GM19397 (cell line): ENCODE results near the gene MYBBP1A.

Source experiments
- ATAC-seq: cut with Tn5 transposase; IDR thresholded peaks from one replicate; pipeline ENCODE4 v1.9.1; 2021; ENCODE audit warnings: mild to moderate bottlenecking, moderate library complexity; ENCODE audit not compliant: unreplicated experiment

Gene MYBBP1A

DNA sequence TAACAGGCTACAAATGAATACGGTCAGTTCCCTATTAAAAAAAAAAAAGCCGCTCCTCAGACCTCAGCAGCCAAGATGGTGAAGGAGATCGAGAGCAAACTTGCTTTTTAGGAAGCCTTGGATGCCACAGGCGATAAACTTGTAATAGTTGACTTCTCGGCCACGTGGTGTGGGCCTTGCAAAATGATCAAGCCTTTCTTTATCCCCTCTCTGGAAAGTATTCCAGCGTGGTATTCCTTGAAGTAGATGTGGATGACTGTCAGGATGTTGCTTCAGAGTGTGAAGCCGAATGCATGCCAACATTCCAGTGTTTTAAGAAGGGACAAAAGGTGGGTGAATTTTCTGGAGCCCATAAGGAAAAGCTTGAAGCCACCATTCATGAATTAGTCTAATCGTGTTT lies 16.9 kb upstream of the MYBBP1A start:
- no peak for ATAC-seq

DNA sequence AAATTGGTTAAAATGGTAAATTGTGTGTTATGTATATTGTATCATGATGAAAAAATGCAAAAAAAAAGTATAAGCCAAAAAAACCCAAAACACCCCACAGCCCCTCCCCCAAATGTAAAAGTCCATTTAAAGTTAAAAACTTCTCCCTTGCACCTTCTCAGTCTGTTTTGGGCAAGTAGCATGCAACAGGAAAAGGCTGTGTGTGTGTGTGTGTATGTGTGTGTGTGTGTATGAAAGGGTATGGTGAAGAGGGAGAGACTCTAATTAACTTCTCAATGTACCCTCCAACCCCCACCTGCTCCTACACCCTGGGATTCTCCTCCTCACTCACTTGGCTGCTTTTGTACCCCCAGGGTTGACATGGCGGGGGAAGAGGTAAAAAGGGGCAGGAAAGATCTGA lies 14.4 kb upstream of the MYBBP1A start:
- no peak for ATAC-seq

DNA sequence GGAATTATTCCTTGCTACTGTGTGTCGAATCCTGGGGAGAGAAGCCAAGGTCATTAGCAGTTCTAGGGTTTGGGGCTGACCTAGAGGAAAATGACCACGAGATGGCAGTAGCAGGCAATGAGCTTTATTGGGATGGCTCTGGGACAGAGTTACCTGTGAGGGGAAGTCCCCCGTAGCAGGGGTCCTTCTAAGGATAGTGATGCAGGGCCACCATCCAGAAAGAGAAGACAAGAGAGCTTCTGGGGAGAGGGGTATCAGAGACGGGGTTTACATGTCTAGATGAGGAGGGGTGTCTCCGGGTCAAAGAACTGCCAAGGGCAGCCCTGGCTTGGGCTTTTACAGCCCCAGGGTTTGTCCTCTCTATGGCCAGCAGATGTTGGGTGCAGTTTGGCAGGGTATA lies 11.6 kb upstream of the MYBBP1A start:
- ATAC-seq: no peak

DNA sequence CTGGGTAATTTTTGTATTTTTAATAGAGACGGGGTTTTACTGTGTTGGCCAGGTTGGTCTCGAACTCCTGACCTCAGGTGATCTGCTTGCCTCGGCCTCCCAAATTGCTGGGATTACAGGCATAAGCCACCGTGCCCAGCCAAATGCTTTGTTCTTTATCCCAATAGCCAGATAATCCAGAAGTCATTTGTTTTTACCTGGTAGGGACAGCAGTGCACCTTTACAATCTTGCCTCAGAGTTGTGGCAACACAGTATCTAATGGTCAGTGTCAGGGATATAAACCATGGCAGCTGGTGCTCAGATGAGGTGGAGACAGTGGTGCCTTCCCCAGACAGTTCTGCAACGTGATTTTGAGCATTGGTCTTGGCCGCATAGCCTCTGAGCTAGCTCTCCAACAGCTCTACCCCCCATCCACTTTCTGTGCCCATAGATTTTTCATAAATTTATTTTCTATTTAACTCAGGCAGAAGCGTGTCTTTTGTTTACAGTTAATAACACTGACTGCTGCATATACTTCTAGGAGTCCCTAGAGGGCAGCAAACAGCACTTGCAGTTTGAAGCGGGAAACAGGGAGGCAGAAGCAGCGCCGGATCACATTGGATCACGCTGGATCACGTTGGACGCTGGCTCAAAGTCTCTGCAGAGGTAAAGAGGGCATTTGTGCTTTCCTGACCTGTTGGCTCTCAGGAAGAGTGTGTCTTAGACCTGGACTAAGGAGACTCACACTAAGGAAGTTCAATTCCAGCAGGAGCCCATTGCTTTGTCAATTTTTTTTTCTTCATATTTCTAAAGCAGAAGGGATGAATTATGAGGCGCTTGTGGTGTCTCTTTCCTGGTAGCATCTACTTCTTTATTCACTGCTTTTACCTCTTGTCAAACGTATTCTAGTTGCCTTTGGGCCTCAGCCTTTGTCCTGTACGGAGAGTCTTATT lies 10.3 kb upstream of the MYBBP1A start:
- ATAC-seq: no peak

DNA sequence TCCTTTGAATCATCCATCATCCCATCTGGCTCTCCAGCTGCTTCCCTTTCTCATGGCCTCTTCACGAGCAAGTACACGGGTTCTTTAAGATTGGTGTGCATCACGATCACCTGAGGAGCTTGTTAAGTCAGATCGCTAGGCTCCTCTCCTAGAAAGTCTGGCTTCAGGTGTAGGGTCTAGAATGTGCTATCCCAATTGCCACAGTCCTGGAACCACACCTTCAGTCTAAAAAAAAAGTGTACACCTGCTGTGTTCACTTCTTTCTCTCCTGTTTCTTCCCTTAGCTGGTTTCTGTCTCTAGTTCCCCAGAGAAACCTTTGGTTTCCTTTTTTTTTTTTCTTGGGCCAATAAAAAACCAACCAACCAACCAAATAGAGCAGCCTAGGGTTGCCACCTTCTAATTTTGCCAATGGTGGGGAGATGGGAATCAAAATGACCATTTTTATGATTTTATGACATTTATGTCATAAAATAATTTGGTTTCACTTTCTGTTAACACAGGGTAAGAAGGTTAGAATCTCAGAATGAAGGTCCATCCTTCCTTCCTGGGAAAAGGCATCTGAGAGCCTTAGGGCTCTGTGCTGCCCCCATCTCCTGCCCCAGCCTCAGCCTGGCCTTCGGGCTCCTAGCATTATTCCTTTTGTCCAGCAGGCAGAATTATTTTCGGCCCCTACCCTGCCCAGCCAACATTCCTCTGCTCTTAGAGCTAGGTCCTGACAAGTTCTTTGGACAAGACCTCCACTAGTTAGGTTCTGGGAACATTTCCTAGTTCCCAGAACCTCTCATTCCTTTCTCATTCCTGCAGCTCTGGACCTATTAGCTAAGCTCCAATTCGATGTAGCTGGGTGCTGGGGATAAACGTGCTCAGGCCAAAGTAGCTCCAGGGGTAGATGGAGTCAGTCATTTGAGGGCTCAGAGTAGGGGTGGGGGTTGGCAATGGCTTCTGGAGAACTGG lies 7.1 kb upstream of the MYBBP1A start:
- ATAC-seq: no peak

DNA sequence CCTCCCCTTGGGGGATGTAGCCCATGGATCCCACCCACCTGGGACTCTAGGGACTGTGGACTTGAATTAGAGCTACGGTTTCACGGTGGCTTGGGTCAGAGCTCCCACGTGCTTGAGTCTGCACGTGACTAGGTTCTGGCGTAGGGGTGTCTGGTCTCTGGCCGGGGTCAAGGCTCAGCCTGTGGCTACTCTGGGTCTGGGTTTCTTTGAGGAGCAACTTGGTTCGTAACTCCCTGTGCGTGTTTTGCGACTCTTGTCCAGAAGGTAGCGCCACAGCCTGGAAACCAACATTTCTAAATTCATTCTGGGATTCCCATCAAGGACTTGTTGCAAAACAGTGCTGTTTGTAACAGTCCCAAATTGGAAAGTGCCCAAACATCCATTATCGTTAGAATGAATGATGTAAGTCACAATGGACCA lies 5.7 kb upstream of the MYBBP1A start:
- no peak for ATAC-seq

GRCh38 chr17:4560421-4560820 lies 5.2 kb upstream of the MYBBP1A start, which contains the start of gene GGT6:
Gene GGT6, minus strand, starts transcription at chr17:4560577. Its CDS starts 56 bp downstream, at chr17:4560521.
- no peak for ATAC-seq

DNA sequence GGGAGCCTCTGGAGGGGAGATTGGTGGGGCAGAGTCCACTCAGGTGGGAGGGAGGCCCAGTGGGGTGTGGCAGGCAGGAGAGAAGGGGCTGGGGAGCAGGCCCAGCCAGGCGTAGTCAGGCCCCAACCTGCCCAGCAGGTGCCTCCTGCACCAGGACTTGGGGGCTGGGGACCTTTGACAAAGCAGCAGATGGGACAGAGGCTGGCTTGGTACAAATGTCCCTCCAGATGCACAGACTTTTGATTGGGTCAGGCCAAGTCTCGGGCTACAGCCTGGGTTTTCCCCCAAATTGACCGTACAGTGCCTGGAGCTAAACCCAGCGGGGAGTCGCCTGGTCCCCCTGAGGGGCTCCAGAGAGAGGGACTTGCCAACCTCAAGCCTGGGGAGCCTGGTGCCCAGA lies 4.8 kb upstream of the MYBBP1A start:
- no peak for ATAC-seq

- ATAC-seq: no peak
Measured at GRCh38 chr17:4559139-4559791, 4.1 kb upstream of the MYBBP1A start.

DNA sequence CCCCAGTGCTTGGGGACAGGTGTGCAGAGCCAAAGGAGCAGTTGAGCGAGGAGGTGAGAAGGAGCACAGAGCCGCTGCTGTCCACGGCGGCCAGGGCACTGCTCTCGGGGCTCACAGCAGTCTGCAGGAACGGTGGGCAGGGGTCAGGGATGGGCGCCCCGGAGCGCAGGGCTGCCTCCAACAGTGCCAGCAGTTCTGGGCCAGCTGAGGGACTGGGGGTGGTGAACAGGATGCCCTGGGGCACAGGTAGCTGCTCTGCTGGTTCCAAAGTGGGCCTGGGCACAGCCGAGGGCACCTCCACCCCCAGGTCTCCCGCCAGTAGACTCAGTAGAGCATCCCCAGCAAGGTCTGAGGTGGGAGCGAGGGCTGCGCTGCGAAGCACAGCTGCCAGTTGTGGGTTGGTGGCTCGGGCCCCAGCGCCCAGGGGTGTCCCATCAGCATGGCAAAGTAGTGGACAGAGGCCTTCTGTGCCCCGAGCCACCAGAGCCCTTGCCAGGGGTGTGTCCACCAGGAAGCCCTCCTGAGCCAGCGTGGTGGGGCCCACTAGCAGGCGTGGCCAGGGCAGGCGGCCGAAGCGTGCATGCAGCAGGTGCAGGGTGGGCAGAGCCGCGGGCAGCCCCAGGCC lies 3.3 kb upstream of the MYBBP1A start:
- no peak for ATAC-seq

GRCh38 chr17:4557626-4558346 lies 2.6 kb upstream of the MYBBP1A start:
- ATAC-seq: no peak

GRCh38 chr17:4556996-4557395 lies 1.8 kb upstream of the MYBBP1A start:
- ATAC-seq: no peak

GRCh38 chr17:4555873-4556759 lies 932 bp upstream of the MYBBP1A start:
- no peak for ATAC-seq

- ATAC-seq: no peak
Measured at GRCh38 chr17:4554441-4554996, 665 bp downstream of the MYBBP1A start.

DNA sequence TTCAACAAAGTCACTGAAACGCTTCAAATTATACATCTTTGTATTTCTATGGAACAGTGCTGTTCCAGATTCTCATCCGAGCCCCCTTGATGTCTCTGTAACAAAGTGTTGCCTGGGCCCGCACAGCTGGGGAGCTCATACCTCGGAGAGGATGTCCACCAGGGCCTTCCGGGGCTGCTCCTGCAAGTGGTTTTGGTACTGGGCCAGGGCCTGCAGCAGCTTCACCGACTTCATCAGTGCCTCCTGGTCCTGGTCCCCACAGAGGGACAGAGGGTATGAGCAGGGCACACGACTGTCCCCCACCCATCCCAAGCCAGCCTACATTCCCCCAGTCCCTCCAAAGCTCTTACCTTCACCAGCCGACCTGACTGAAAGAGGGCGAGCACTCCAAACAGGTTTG lies 1.5 kb downstream of the MYBBP1A start:
- no peak for ATAC-seq

DNA sequence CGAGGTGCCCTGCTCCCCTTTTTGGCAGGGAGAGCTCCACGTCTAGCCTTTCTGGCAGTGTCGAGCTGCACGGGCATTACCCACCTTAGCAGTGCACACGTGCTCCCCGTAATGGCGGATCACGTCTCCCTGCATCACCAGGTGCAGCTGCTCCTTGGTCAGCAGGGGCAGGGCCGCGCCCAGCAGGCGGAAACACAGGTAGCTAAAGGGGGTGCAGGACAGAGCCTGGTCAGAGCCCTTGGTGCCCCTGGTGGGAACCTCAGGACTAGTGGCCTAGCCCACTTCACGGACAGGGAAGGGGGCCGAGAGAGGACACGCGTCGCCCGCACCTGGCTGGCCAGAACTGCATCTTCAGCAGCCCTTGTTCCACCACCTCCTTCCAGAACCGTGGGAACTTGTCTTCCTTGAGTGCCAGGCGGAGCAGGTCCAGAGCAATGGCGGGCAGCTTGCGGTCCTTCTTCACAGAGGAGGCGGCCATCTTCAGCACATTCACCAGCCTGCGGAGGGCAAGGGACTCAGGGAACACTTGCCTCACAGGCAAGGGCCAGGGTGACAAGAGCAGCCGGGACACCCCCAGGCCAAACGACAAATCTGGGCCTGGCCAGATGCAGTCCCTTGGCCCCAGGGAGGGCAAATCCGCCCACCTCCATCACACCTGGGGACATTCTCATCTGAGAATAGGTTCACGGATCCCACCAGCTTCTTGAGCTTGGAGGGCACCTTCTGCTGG lies 3.2 kb downstream of the MYBBP1A start:
- ATAC-seq: no peak

DNA sequence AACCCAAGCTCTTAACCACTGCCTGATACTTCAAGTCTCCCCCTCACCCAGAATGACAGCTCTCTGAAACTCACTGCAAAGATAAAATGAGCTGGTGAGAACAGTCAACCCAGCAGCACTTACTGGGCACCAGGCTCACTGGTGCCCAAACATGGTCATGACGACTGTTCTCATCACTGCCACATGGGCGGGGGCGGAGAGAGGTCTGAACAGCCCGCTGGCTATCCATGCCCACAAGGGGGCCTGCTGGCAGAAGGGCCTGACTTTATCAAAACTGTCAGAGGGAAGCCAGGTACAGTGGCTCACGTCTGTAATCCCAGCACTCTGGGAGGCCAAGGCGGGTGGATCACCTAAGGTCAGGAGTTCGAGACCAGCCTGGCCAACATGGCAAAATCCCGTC lies 4.0 kb downstream of the MYBBP1A start:
- no peak for ATAC-seq

DNA sequence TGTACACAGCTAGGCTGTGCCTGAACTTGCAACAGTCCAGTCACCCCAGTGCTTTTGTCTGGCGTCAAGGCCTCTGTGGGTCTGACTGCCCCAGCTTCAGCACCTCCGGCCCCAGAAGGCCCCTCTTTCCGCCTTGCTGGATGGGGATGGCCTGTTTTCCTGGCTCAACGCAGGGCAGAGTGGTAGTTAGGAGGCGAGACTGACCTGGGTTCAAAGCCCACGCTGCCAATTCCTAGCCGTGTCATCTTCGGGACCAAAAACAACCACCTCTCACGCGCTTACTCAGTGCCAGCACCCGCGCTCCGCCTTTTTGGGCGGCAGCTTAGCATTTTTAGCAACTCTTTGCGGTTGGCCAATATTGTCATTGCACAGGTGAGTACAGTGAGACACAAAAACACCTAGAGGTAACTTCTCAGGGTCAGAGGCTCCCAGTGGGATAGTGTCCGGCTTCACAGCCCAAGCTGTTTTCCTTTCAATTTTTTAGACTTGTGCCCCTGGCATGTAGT lies 4.6 kb downstream of the MYBBP1A start:
- no peak for ATAC-seq
